GM12892 (cell line): Measurements from ENCODE around the gene SERTAD2.

Experiments
- POLR2AphosphoS5 ChIP-seq: IDR thresholded peaks from 2 replicates; pipeline ENCODE4 v1.6.1; 2011; ENCODE audit warnings: low read depth, low read length, control low read depth
- TAF1 ChIP-seq: IDR thresholded peaks from 2 replicates; pipeline ENCODE4 v1.6.1; 2011; ENCODE audit warnings: low read depth, mild to moderate bottlenecking, control low read depth, low read length, borderline replicate concordance

DNA sequence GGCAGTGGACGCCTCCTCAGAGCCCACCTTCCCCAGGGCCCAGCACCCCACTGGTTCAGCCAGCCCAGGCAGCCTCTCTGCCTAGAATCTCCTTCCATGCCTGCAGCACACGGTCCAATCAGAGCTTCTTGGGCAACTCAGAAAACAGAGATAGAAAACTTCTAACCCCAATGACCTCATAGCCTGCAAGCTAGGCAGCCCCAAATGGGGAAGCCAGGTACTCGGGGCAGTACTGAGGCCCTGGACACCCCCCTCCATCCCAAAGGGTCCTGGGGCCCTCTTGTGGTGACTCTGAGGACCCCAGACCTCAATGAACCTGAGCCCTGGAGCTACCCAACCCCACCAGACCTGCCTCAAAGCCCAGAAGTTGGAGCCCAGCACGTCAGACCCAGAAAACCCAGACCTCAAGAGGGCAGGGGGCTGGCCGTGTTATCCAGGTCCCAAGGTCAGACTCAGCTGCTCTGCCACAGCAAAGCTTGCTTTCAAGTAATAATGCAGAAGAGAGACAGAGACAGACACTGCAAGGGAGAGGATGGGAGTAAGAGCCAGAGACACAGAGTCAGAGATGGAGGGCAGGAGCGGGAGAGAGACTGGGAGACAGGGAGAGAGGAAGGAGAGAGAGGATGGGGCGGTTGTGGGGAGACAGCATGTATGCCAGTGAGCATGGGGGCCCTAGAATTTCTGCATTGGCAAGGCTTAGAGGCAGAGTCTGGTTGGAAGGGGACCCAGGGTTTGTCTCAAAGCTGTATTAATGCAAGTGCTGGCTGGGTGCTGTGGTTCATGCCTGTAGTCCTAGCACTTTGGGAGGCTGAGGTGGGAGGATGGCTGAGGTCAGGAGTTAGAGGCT is 28.2 kb downstream of the SERTAD2 start:
- TF ChIP-seq POLR2AphosphoS5 (no peak), TAF1 (no peak)
